Left renal cortex interstitium (tissue), 4 donors: Measurements from ENCODE around the gene KRT39. TPM values are rescaled to one million over a fixed set of nuclear protein-coding genes. Genes with fewer than 3 reads are reported as not detected.
"Not testable (repeated sequence)": the region's sequence is repeated elsewhere in the genome, so short reads cannot be mapped to it uniquely, and the experiment has no call there.

Source experiments
- DNase-seq, 4 donors: peaks; one replicate each; pipeline ENCODE4 v3.0.0-alpha.2; 2013; ENCODE audit warnings: low read depth in 4 of 4, low spot score in 2 of 4, missing footprints in 1 of 4
- polyA plus RNA-seq, 4 donors: library from polyadenylated mRNA; unstranded; fragments of 120-200 nt; gene quantifications; one replicate each; pipeline ENCODE4 v1.2.1, GENCODE V29; 2013; ENCODE audit not compliant: insufficient read length in 4 of 4

The KRT39 gene
- polyA plus RNA-seq, 4 donors, result 0.09 TPM; not detected in 3

DNA sequence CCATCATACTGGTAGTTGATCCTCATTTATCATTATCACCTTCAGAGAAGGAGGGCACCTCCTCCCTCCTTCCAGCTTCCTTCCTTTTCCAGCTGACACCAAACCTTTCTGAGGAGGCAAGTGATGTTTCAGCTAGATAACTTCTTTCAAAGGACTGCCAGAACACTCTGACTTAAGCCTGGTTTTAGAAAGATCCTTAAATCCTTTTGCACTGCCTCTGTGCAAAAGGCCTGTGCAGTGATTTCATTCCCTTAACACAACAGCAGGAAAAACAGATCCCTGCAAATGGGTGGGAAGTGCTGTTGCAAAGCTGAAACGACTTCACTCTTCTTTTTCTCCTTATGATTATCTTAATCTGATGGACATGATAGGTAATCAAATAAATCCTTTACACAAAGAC lies 22.2 kb downstream of the KRT39 start:
- no peak for DNase-seq

DNA sequence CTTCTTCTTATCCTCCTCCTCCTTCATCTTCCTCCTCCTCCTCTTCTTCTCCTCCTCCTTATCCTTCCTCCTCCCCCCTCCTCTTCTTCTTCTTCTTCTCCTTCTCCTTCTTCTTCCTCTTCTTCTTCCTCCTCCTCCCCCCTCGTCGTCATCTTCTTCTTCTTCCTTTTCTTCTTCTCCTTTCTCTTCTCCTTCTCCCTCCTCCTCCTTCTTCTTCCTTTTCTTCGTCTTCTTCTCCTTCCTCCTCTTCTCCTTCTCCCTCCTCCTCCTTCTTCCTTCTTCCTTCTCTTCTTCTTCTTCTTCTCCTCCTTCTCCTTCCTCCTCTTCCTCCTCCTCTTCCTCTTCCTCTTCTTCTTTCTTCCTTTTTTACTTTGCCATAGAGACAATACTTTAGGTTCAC lies 24.2 kb downstream of the KRT39 start:
- DNase-seq, result no peak

DNA sequence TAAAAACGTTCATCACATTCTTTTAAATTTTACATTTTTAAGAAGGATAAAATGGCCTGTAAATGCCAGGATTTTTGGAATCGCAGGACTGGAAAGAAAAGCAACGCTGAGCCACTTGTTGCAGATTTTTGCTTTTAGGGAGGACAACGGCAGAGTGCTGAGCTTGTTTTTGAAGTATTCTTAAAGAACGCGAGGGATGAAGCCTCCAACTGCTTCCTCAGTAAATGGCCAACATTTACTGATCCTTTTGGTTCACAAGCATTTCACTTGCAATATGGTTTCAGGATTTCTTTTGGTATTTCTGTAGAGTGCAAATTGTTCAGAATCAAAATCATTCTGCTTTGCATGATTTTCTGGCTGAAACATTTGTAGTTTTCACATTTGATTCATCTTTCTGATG lies 26.5 kb downstream of the KRT39 start:
- DNase-seq, result no peak

DNA sequence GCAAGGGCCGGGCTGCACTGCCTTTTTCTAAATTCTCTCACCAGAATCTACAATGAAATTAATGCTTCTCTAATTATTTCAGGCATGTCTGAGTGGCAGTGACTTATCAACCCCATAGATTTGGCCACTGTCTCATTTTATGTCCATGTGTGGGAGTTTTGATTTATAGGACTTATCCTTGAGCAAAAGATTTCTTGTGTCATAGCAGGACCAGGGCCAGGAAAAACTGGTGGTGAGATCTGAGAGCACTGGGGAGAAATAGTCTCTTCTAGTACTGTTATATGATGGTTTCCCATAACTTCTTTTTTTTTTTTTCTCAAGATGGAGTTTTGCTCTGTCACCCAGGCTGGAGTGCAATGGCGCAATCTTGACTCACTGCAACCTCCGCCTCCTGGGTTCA lies 27.8 kb downstream of the KRT39 start:
- no peak for DNase-seq

DNA sequence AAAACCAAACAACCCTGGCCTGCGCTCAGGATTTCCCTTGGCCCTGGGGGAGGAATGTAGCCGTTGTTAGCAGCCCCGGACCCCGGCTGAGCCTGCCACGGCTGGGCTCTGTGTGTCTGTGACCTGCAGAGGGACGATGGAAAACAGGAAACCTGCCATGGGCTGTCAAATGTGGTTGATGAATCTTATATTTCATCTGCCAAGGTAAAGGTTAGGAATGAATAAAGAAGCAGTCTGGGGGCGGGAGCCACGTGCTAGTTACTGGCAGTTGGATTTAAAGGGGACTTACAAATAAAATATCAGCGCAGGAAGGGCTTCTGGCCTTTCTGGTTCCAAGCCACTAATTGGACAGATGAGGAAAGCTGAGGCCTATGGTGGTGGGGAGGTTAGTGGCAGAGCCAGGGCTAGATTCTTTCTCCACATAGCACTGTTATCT lies 29.3 kb downstream of the KRT39 start, which contains the start of gene KRT23:
TSS of gene KRT23 (minus strand) at position 263 of the 436 bp plus-strand sequence. CDS start 1,043 bp downstream, outside the sequence.
- no peak for DNase-seq

DNA sequence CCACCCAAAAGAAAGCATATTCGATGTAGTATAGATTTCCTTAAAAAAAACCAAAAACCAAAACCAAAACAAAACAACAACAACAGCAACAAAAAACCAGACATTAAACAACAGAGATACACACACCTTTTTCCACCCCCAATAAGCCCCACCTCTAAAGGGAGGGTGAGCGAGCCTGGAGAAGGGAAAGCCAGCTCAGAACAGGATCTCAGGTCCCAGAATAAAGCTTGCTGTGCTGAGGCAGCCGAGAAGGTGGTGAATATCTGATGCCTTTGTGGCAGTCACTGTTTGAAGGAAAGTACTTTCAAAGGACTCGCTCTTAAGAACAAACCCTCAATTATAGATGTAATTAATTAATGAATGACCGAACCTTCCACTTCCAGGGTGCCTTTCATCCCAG lies 29.8 kb downstream of the KRT39 start:
- DNase-seq, result no peak

DNA sequence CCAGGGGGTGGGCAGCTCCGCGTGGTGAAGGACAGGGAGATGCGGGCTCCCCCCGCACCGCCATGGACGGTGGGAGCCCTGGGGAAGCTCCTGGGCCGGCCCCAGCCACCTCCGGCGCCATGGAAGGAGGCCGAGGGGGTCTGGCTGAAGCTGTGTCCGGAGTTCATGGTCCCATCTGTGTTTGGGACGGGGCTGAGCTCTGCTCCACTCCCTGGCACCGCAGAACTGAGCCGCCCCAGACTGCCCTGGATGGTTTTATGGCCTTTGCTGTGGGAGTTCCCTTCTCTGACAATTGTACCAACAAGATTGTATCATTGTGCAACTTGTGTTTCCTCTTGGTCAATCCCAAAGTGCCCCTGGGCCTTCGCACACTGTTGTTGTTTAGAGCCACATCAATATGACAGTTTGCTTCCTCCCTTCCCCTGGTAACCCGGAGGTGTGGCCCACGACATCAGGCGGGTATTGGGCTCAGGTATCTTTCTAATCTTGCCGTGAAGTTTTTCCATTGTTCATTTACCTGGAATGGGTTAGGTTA lies 30.2 kb downstream of the KRT39 start:
- no peak for DNase-seq

DNA sequence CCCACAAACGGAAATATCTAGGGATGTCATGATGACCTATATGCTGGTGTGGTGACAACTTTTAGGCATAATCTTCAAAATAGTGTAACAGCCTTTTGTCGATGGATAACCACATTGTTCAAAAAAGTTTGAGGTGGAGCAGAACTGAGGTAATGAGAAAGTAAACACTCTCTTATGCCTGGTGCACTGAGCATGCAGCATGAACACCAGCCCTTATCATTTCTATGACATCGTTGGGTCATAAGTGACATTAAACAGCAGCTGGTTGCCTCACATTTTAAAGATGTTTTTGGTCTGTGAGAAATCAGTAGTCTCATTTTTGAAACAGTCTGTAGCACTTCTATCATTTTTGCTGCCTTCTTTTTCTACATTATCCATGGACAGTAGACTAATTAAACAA lies 31.1 kb downstream of the KRT39 start:
- no peak for DNase-seq

DNA sequence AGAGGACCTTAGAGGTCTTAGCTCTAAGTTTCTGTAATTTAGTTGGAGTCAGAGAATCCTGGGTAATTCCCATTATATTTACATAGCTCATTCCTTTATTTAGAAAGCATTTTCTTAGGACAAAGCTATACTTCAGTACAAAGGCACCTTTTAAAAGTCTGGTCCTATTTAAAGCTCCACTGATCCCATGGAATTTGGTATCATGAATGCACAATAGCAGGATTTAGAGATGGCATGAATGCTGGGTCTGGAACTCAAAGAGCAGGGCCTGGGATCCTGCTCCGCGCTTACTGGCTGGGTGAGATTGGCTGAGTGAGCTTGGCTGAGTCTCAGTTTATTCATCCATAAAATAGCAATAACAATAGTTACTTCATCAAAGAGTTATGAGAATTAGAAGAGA lies 34.1 kb downstream of the KRT39 start:
- DNase-seq, result no peak

DNA sequence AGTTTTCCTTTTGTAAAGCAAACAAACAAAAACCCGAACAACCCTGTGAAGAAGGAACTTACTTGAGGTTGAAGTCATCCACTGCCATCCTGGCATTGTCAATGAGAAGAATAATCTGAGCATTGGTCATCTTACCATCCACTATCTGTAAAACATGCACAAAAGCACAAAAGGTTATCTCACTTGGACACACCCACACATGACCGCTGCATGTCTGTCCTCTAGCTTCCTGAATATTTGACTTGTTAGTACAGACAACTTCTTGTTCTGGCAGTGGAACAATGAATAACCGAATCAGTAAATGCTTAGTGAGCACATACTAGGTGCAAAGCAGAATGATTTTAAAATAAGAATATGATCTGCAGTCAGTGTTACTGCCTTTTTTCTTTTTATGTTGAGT lies 35.4 kb downstream of the KRT39 start:
- DNase-seq, result no peak

DNA sequence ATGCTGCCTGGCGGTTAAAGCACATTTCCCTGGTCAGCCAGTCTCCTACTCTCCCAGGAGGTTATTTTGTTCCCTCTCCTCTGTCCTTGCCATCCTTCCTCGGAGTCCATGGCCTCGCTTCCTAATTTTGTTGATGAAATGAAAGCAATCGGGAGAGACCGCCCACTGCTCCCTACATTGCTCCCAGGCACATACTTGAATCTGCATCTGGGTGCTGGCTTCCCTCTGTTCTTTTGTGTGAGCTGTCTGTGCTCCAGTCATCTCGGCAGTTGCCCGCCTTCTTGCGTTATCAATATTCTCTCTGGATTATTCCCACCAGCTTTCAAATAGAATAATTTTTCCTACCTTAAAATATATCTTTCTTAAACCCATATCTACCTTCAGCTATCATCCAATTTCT lies 40.4 kb downstream of the KRT39 start:
- DNase-seq, result no peak

DNA sequence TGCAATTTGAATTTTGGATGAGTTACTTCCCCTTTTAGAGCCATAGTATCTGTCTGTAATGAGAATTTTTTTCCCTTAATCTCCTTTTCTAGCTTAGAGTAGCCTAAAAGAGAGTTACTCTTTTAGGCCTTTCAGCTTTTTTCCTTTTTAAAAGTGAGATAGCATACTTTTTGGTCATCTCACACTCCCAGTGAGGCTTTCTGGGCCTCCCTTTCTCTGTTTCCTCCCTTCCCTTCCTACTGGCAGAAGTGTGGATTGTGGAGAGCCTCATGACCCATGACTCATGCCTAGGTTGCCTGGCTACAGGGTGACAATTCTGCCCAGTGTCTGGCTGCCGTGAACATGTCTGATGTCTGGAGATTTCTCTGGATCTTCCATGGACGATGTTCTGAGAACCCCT lies 44.5 kb downstream of the KRT39 start:
- DNase-seq, result no peak

DNA sequence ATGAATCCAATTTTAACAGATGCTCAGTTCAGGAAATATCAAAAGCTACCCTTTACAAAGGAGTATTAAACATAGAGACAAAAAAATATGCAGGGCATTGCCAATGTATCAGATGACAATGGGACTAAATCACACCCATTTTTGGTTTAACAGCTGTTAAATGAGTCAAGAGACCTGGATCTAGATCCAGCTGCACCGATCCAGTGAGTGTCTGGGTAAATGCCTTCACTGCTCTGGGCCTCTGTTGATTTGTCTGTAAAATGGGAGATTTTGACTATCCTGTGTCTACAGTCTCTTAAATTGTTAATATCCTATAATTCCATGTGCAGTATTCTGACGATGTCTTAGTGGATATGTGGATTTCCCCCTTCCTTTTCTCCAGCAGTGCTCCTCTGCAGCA lies 45.7 kb downstream of the KRT39 start:
- DNase-seq, result no peak

DNA sequence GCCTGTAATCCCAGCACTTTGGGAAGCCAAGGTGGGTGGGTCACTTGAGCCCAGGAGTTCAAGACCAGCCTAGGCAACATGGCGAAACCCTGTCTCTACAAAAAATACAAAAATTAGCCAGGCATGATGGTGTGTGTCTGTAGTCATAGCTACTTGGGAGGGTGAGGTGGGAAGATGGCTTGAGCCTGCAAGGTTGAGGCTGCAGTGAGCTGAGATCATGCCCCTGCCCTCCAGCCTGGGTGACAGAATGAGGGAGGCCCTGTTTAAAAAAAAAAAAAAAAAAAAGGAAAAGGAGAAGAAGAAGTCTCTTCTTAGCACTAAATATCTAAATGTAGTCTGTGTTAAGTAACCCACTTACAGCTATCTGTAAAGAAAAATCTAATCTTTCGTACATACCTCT lies 49.6 kb downstream of the KRT39 start:
- not testable (repeated sequence) for DNase-seq

DNA sequence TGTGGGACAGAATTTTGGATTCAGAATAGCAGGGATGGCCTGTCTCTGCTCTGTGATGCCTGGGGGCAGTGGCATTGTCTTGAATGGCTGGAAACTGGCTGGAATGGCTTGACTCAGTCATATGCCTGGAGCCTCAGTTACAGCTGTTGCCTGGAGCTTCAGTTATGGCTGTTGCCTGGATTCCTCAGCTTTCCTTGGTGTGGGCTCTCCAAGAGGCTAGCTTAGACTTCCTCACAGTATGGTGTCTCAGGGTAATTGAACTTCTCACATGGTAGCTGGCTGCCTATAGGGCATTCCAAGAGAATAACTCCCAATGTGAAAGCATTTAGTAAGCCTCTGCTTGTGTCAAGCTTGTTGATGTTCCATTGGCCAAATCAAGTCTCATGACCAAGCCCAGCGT lies 50.4 kb downstream of the KRT39 start:
- no peak for DNase-seq

DNA sequence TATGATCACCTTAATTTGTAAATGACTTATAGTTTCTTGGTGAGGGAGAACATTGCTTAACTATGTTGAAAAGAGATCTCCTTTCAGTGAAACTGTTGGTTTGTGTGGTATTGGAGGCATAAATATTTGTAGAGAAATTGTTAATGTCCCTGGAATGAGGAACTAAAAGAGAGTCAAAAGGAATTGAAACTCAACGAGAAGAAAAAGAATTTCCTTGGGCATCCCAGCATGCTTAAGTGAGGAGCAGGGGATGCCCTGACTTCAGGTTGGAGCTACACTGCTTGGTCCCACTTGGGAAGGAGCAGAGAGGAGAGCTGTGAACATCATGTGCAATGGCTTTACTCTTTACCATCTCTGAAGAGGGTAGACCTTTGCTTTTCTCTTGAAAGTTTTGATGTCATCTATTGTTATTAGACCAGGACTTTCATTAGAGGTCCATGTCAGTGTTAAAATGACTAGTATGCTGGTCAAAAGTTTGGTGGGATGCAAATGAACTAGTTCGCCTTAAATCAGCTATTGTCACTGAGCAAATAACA lies 51.0 kb downstream of the KRT39 start:
- DNase-seq, result no peak

DNA sequence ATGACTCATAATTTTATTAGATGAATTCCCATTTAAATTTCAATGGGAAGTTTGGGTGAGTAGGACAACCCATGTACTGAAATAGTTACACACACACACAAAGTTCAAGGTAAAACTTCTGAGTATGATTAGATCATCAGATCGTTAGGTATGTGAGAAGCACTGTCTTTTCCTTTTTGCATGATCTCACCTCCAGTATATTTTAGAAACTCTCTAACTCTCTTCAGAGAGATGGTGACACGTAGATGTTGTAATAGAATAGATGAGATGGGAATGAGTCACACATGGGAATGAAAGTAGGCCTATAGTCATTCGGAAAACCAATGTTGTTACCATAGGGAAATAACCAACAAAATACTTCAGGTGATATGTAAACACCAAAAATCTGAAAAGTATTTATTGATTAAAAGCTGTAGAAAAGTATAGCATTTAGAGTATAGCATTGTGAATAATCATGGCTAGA lies 51.5 kb downstream of the KRT39 start:
- no peak for DNase-seq

DNA sequence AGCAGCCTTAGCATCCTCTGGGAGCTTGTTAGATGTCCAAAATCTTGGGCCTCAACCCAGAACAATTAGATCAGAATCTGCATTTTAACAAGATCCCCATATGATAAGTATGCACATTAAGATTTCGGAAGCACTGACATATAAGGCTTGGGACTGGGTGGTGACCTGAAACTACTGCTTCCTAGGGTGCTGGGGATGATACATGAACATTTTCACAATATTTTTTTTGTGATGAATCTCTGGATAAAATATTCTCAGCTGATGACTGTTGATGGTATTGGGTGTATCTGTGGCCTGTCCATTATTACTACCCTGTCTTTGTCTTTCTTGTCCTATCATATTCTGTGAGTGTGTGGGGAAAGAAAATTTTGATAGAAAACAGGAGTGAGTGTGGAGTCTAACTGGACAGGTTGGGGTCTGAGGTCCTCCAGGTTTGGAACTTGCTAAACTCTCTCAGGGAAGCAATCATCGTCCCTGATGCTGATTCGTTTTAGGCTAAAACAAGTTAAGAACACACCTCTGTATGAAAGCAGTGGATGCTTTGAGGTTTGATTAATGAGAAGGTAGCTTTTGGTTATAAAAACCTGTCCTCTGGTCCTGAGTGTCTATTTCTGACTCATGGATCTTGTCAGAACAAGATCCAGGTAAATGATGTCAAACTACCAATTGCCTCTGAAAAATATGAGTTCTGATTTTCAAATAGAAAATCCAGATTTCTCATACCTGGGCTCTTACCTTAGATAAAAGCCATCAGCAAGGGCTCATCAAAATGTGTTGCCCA lies 52.5 kb downstream of the KRT39 start:
- no peak for DNase-seq

DNA sequence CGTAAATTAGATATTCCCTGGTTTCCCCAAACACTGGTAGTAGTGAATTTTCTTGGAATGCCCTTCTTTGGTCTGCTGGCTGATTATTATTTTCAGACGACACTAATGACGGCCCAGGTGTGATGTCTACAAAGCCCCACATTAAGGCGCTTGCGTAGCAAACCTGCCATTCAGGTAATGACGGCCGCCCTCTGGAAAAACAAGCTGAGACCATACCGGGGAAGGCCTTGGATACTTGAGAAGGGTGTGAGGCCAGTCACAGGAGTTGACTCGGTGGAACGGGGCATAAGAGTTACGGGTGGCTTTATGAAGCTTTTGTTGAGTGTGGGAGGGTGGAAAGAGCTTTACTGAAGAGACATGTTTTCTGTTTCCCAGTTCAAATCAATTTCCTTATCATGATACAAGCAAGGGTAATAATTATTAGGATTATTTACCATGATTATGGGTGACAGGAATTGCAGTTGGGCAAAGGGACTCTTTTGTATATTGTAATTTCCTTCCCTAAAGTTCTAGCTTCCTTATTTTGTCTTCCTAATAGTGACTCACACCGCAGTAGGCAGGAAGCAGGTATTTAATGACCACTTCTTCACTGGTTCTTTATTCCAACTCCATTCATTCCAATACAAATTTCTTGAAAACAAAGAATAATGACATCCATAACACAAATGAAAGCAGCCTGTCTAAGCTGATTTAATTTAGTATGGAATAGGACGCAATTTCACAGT lies 54.1 kb downstream of the KRT39 start:
- no peak for DNase-seq

DNA sequence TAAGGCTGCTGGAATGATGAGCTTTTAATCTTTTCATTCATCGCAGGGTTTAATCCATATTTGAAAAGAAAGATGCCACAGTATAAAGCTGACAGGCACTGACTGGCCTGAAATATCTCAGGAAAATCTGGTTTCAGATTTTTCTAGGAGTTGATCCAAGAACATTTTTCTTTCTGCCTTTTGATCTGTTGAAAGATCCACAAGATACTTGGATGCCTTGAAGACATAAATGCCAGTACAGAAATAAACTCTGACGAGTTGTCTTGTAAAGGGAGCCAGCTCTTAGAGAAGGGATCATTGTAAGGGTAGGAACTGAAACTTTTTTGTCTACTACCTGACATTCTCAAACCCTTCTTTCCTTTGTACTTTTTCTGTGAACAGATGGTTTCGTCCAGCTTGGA lies 56.3 kb downstream of the KRT39 start:
- no peak for DNase-seq

DNA sequence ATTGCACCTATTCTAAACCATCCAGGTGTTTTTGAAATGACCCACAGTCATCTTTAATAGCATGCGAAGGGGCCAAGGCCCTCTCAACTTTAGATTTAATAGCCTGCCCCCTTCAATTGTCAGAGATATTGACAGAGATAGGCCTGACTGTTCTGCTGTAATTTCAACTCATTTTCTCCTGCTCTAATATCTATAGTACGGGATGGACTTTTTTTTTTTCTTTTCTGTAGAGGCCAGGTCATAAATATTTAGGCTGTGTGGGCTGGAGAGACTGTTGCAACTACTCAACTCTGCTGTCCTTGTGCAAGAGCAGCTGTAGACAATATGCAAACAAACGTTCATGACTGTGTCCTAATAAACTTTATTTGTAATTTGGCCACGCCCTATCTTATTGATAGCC lies 57.0 kb downstream of the KRT39 start:
- no peak for DNase-seq
